Smooth muscle cell (in vitro differentiated cells): Measurements from ENCODE around the gene SEZ6L. TPM values are rescaled to one million over a fixed set of nuclear protein-coding genes. Genes with fewer than 3 reads are reported as not detected.

ENCODE experiments used
- DNase-seq: peaks from one replicate; lab custom pipeline; 2025; ENCODE audit not compliant: unreplicated experiment; lab: John Stamatoyannopoulos, UW
- H2AFZ ChIP-seq: fragments of 200-600 bp; sonication (generic); 2 replicates; pipeline ENCODE4 v1.6.0; 2016; ENCODE audit warnings: antibody characterized with exemption, low read depth, mild to moderate bottlenecking
- H3F3A ChIP-seq: fragments of 200-600 bp; sonication (generic); 2 replicates; pipeline ENCODE4 v1.6.0; 2017; ENCODE audit warnings: antibody characterized with exemption, low read depth
- H3K27ac ChIP-seq: fragments of 200-600 bp; sonication (generic); 2 replicates; pipeline ENCODE4 v1.5.1; 2016; ENCODE audit warnings: low read depth, mild to moderate bottlenecking
- H3K27me3 ChIP-seq: fragments of 200-600 bp; sonication (generic); 2 replicates; pipeline ENCODE4 v1.6.1; 2016; ENCODE audit warnings: low read depth, mild to moderate bottlenecking
- H3K36me3 ChIP-seq: fragments of 200-600 bp; sonication (generic); 2 replicates; pipeline ENCODE4 v1.5.1; 2016; ENCODE audit warnings: low read depth
- H3K4me1 ChIP-seq: fragments of 200-600 bp; sonication (generic); 2 replicates; pipeline ENCODE4 v1.5.1; 2016; ENCODE audit warnings: low read depth
- H3K4me2 ChIP-seq: fragments of 200-600 bp; sonication (generic); 2 replicates; pipeline ENCODE4 v1.6.0; 2016; ENCODE audit warnings: mild to moderate bottlenecking
- H3K4me3 ChIP-seq: fragments of 200-600 bp; sonication (generic); 2 replicates; pipeline ENCODE4 v1.5.1; 2016; ENCODE audit warnings: mild to moderate bottlenecking
- H3K79me2 ChIP-seq: fragments of 200-600 bp; sonication (generic); 2 replicates; pipeline ENCODE4 v1.6.0; 2016; ENCODE audit warnings: low read depth, mild to moderate bottlenecking
- H3K9ac ChIP-seq: fragments of 200-600 bp; sonication (generic); 2 replicates; pipeline ENCODE4 v1.6.0; 2016; ENCODE audit warnings: low read depth
- H3K9me3 ChIP-seq: fragments of 200-600 bp; sonication (generic); replicated peaks from 2 replicates; pipeline ENCODE4 v1.5.1; 2016; ENCODE audit warnings: low read depth
- H4K20me1 ChIP-seq: fragments of 200-600 bp; sonication (generic); 2 replicates; pipeline ENCODE4 v1.6.0; 2016; ENCODE audit warnings: low read depth
- CTCF ChIP-seq: fragments of 200-600 bp; sonication (generic); IDR thresholded peaks from 2 replicates; pipeline ENCODE4 v1.5.1; 2017; ENCODE audit warnings: borderline replicate concordance, mild to moderate bottlenecking, antibody characterized with exemption; ENCODE audit not compliant: insufficient read depth, poor library complexity, severe bottlenecking
- WGBS: methylation state at CpG from one replicate; pipeline ENCODE4 v1.1.7; 2016; ENCODE audit warnings: low lambda C conversion rate; 5-methylcytosine and 5-hydroxymethylcytosine counted together
- polyA plus RNA-seq: library from polyadenylated mRNA; unstranded; fragments of >200 nt; fragmentation: Nextera tagmentation; extraction: Ambion mirVana; gene quantifications from 2 replicates; pipeline ENCODE4 v1.2.1, GENCODE V29; 2016
- total RNA-seq: library from RNA; depleted of rRNA; stranded (reverse); fragments of >200 nt; gene quantifications from 2 replicates; pipeline ENCODE4 v1.2.3, GENCODE V29; 2014

SEZ6L gene
- total and polyA plus RNA-seq, 2 experiments from 2014 or later = 2.1 TPM

GRCh38 chr22:26238596-26238995 is 69.3 kb downstream of the SEZ6L start:
- H3K27me3 ChIP-seq = peaks cover 5% of the 10 kb centered on the region
- no peaks in the 10 kb centered on the region for H3K4me1 ChIP-seq
- no peaks in the 10 kb centered on the region for H4K20me1 ChIP-seq
- TF ChIP-seq CTCF = no peak
- no peak overlapping the region for H3K9ac ChIP-seq
- no peak overlapping the region for H2AFZ ChIP-seq
- no peaks in the 10 kb centered on the region for H3K36me3 ChIP-seq
- no peak overlapping the region for H3K4me3 ChIP-seq
- 72% methylated on average over 3 of the region's 3 CpGs for WGBS
- no peaks in the 10 kb centered on the region for H3F3A ChIP-seq
- H3K79me2 ChIP-seq = no peaks in the 10 kb centered on the region
- H3K9me3 ChIP-seq = no peaks in the 10 kb centered on the region
- H3K4me2 ChIP-seq = no peak overlapping the region
- H3K27ac ChIP-seq = no peak overlapping the region
- DNase-seq = no peak

- H2AFZ ChIP-seq = no peak overlapping the region
- H3K4me1 ChIP-seq = no peaks in the 10 kb centered on the region
- H3K4me3 ChIP-seq = no peak overlapping the region
- H3K4me2 ChIP-seq = no peak overlapping the region
- H3K36me3 ChIP-seq = no peaks in the 10 kb centered on the region
- H3K27ac ChIP-seq = no peak overlapping the region
- WGBS = 57% methylated on average over 2 of the region's 4 CpGs
- no peaks in the 10 kb centered on the region for H3K79me2 ChIP-seq
- no peaks in the 10 kb centered on the region for H3K9me3 ChIP-seq
- DNase-seq = no peak
- no peak for TF ChIP-seq CTCF
- no peak overlapping the region for H3K9ac ChIP-seq
- no peaks in the 10 kb centered on the region for H4K20me1 ChIP-seq
- H3F3A ChIP-seq = no peaks in the 10 kb centered on the region
- H3K27me3 ChIP-seq = peaks cover 5% of the 10 kb centered on the region
These were observed 70.3 kb downstream of the SEZ6L start for GRCh38 chr22:26239581-26239980.

- WGBS = 84% methylated on average over 8 of the region's 8 CpGs
- Histone ChIP-seq H3K79me2 (no peaks in the 10 kb centered on the region), H3K36me3 (no peaks in the 10 kb centered on the region), H3K27me3 (peaks cover 12% of the 10 kb centered on the region), H3K4me2 (no peak overlapping the region), H3K4me3 (no peak overlapping the region), H3K27ac (no peak overlapping the region), H3K4me1 (no peaks in the 10 kb centered on the region), H4K20me1 (no peaks in the 10 kb centered on the region), H3K9me3 (no peaks in the 10 kb centered on the region), H2AFZ (no peak overlapping the region), H3K9ac (no peak overlapping the region), H3F3A (no peaks in the 10 kb centered on the region)
- DNase-seq = no peak
- TF ChIP-seq CTCF = no peak
These were observed 72.1 kb downstream of the SEZ6L start for GRCh38 chr22:26241361-26241760.

- Histone ChIP-seq H3K4me3 (no peak overlapping the region), H3K79me2 (no peaks in the 10 kb centered on the region), H3K9ac (no peak overlapping the region), H3K27me3 (peaks cover 16% of the 10 kb centered on the region), H2AFZ (no peak overlapping the region), H4K20me1 (no peaks in the 10 kb centered on the region), H3K36me3 (no peaks in the 10 kb centered on the region), H3F3A (no peaks in the 10 kb centered on the region), H3K9me3 (no peaks in the 10 kb centered on the region), H3K27ac (no peak overlapping the region), H3K4me1 (no peaks in the 10 kb centered on the region), H3K4me2 (no peak overlapping the region)
- 81% methylated on average over 7 of the region's 7 CpGs for WGBS
- TF ChIP-seq CTCF = no peak
- no peak for DNase-seq
These were observed 75.7 kb downstream of the SEZ6L start for GRCh38 chr22:26245001-26245400.
